Gastroesophageal sphincter (tissue), 3 donors: Measurements from ENCODE around the gene PRKAG2.

ENCODE experiments used
- EP300 ChIP-seq: sonication (generic); formaldehyde crosslinking; IDR thresholded peaks from one replicate; pipeline ENCODE4 v1.6.1; 2017; ENCODE audit warnings: antibody characterized with exemption, mild to moderate bottlenecking
- POLR2AphosphoS5 ChIP-seq: sonication (generic); formaldehyde crosslinking; IDR thresholded peaks from one replicate; pipeline ENCODE4 v1.6.1; 2017; ENCODE audit warnings: antibody characterized with exemption
- TF ChIP-seq, protein P1 (sequence below), 4 experiments: fragments of 200-600 bp in 2 of 4; fragments of 450-650 bp in 2 of 4; sonication (generic) in 1 of 4; IDR thresholded peaks; one replicate each; pipeline ENCODE4 v1.5.1; 2017 to 2019; ENCODE audit warnings: antibody characterized with exemption in 4 of 4, mild to moderate bottlenecking in 2 of 4, moderate library complexity in 2 of 4

GRCh38 chr7:151873402-151873965, 3.4 kb downstream of the PRKAG2 start:
- TF ChIP-seq EP300: no peak
- TF ChIP-seq, protein P1, sequence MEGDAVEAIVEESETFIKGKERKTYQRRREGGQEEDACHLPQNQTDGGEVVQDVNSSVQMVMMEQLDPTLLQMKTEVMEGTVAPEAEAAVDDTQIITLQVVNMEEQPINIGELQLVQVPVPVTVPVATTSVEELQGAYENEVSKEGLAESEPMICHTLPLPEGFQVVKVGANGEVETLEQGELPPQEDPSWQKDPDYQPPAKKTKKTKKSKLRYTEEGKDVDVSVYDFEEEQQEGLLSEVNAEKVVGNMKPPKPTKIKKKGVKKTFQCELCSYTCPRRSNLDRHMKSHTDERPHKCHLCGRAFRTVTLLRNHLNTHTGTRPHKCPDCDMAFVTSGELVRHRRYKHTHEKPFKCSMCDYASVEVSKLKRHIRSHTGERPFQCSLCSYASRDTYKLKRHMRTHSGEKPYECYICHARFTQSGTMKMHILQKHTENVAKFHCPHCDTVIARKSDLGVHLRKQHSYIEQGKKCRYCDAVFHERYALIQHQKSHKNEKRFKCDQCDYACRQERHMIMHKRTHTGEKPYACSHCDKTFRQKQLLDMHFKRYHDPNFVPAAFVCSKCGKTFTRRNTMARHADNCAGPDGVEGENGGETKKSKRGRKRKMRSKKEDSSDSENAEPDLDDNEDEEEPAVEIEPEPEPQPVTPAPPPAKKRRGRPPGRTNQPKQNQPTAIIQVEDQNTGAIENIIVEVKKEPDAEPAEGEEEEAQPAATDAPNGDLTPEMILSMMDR (IDR thresholded peaks at IDR 0.05): no peak
- TF ChIP-seq POLR2AphosphoS5: no peak
